Endometrium (tissue), 2 donors: Measurements from ENCODE around the gene FAM209B.
"Not testable (repeated sequence)": the region's sequence is repeated elsewhere in the genome, so short reads cannot be mapped to it uniquely, and the experiment has no call there.

ENCODE experiments used
- FAIRE-seq: peaks from 2 replicates; lab custom pipeline; 2012; peaks lifted over from hg19 to GRCh38; lab: Jason Lieb, UNC
- donor health status: control.
- donor health status: control.

Gene FAM209B

GRCh38 chr20:56540415-56540814 lies 7.4 kb downstream of the FAM209B start:
- no peak for FAIRE-seq

- no peak for FAIRE-seq
These were observed 9.5 kb downstream of the FAM209B start for GRCh38 chr20:56542489-56543030.

DNA sequence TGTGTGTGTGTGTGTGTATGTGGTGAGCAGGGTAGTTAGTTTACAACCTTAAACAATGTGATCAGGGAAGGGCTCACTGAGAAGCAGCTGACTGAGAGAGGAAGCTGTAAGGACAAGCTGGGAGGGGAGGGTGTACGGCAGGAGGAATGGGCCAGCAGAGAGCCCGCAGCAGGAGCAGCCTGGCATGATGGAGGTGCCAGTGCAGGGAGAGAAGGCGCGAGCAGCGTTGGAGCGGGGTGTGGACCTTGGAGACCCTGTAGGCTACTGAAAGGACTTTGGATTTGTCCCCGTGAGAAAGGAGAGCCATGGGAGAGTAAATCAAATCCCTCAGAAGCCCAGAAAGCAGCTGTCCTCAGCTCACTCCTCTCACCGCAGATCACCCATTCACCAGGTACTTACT lies 18.5 kb downstream of the FAM209B start:
- FAIRE-seq = no peak

GRCh38 chr20:56552911-56553629 lies 20.0 kb downstream of the FAM209B start:
- no peak for FAIRE-seq

- FAIRE-seq = peak; percentile 8
These were observed 21.8 kb downstream of the FAM209B start for GRCh38 chr20:56554869-56555268.

- FAIRE-seq = no peak
These were observed 25.9 kb downstream of the FAM209B start for GRCh38 chr20:56558968-56559367.

GRCh38 chr20:56564526-56564925 lies 31.5 kb downstream of the FAM209B start:
- FAIRE-seq = not testable (repeated sequence)

- no peak for FAIRE-seq
These were observed 32.5 kb downstream of the FAM209B start for GRCh38 chr20:56565511-56565910.

GRCh38 chr20:56566621-56567020 lies 33.6 kb downstream of the FAM209B start:
- FAIRE-seq = no peak

GRCh38 chr20:56570832-56571231 lies 37.8 kb downstream of the FAM209B start:
- FAIRE-seq = no peak

- FAIRE-seq = no peak
These were observed 39.1 kb downstream of the FAM209B start for GRCh38 chr20:56572172-56572571.

DNA sequence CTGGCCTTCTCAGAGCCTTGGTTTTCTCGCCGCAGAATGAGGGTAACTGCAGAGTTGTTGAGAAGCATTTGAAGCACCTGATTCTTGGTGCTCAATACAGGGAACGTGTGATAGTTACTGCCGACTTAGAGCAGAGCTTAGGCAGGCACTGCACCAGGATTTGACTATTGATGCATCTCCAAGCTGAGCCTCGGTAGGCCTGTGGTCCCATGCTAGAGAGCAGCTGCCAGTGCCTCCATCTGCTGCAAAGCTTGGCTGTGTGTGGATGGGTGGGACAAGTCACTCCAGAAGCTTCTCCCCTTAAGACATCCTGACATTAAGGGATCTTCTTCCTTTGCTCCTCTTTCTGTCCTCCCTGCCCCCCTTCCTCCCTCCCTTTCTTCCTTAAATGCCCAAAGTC lies 40.9 kb downstream of the FAM209B start:
- no peak for FAIRE-seq

- no peak for FAIRE-seq
These were observed 41.6 kb downstream of the FAM209B start for GRCh38 chr20:56574531-56575142.

GRCh38 chr20:56575157-56575556 lies 42.1 kb downstream of the FAM209B start:
- FAIRE-seq = no peak

DNA sequence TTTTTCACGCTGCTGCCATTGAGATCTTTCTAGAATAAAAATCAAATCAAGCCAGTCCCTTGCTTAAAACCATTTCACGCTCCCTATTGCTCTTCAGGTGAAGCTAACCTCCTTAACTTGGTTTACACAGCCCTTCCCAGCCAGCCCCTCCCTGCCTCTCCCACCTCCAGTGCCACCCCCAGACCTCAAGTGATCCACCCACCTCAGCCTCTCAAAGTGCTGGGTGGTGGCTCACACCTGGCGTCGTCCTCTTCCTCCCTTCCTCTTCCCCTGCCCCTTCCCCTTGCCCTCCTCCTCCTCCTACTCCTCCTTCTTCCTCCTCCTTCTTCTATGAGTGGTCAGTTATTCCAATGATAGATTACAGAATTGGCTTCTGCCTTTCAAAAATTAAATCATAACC lies 42.9 kb downstream of the FAM209B start:
- no peak for FAIRE-seq

- FAIRE-seq = no peak
These were observed 46.3 kb downstream of the FAM209B start for GRCh38 chr20:56579301-56579710.

- FAIRE-seq = no peak
These were observed 47.2 kb downstream of the FAM209B start for GRCh38 chr20:56580226-56580625.

GRCh38 chr20:56581701-56582100 lies 48.7 kb downstream of the FAM209B start:
- no peak for FAIRE-seq

GRCh38 chr20:56582542-56582941 lies 49.5 kb downstream of the FAM209B start:
- no peak for FAIRE-seq

DNA sequence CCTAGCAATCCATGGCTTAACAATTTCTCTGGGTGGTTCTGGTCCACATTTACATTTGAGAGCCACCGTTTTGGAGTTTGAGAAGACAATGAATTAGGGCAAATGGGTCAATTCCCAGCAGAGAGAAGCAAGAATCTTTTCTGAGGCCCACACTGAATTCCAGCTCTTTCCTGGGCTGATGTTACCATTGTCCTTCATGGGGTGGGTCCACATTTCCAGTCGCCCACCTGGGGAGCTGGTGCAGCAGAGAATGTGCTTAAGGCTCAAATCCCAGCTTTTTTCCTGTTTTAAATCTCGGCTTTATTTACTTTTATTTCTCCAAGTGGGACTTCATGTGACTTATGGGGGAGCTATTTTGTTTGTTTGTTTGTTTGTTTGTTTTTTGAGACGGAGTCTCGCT lies 51.9 kb downstream of the FAM209B start:
- FAIRE-seq = no peak
